H1 (cell line): ENCODE measurements around the gene INHBB. TPM values are rescaled to one million over a fixed set of nuclear protein-coding genes. Genes with fewer than 3 reads are reported as not detected.

Experiments
- CHD1 ChIP-seq: IDR thresholded peaks from 2 replicates; pipeline ENCODE4 v1.6.1; 2012; ENCODE audit warnings: low read depth, low read length, improper control_type of control experiment
- HDAC6 ChIP-seq: IDR thresholded peaks from one replicate; pipeline ENCODE4 v1.7.1; 2012; ENCODE audit warnings: low read depth, mild to moderate bottlenecking, inconsistent platforms, low read length, moderate library complexity
- RAD21 ChIP-seq, 2 experiments: IDR thresholded peaks in 1 of 2; conservative IDR thresholded peaks in 1 of 2; 2 replicates each; pipeline ENCODE4 v1.6.1; 2011; ENCODE audit warnings: low read depth in 2 of 2, low read length in 2 of 2, improper control_type of control experiment in 1 of 2, inconsistent platforms in 1 of 2, mild to moderate bottlenecking in 1 of 2, moderate library complexity in 1 of 2
- RFX5 ChIP-seq: IDR thresholded peaks from 2 replicates; pipeline ENCODE4 v1.6.1; 2011; ENCODE audit warnings: low read depth, low read length, improper control_type of control experiment, borderline replicate concordance
- RXRA ChIP-seq: IDR thresholded peaks from 2 replicates; pipeline ENCODE4 v1.6.1; 2011; ENCODE audit warnings: low read depth, mild to moderate bottlenecking, low read length, moderate library complexity; ENCODE audit not compliant: insufficient read depth
- polyA plus RNA-seq, 7 experiments: library from polyadenylated mRNA; depleted of rRNA in 3 of 7; stranded (reverse) in 5 of 7; unstranded in 2 of 7; fragments of >200 nt in 5 of 7; fragments of 200-250 nt in 2 of 7; gene quantifications; 1 replicate in 5 of 7; 2 replicates in 1 of 7; 4 replicates in 1 of 7; pipeline versions ENCODE4 v1.2.1 to v1.2.3, GENCODE V29; 2011 to 2013; ENCODE audit warnings: missing spikeins in 2 of 7, mixed read lengths in 2 of 7
- total RNA-seq: library from RNA; stranded (reverse); fragmentation: NEBNext Ultra II Directional; extraction: Animal tissue kit (Norgen Biotek cat#: 25700); gene quantifications from 2 replicates; pipeline ENCODE4 v1.2.1, GENCODE V29; 2021
- TF ChIP-seq, protein P1 (sequence below): IDR thresholded peaks from 2 replicates; pipeline ENCODE4 v1.6.1; 2012; ENCODE audit warnings: inconsistent platforms

The INHBB gene
- total and polyA plus RNA-seq, 2 of the 8 experiments (the other 6 are each of a cell fraction or from before 2014, with no cell fraction given): 0.30 to 0.32 TPM

DNA sequence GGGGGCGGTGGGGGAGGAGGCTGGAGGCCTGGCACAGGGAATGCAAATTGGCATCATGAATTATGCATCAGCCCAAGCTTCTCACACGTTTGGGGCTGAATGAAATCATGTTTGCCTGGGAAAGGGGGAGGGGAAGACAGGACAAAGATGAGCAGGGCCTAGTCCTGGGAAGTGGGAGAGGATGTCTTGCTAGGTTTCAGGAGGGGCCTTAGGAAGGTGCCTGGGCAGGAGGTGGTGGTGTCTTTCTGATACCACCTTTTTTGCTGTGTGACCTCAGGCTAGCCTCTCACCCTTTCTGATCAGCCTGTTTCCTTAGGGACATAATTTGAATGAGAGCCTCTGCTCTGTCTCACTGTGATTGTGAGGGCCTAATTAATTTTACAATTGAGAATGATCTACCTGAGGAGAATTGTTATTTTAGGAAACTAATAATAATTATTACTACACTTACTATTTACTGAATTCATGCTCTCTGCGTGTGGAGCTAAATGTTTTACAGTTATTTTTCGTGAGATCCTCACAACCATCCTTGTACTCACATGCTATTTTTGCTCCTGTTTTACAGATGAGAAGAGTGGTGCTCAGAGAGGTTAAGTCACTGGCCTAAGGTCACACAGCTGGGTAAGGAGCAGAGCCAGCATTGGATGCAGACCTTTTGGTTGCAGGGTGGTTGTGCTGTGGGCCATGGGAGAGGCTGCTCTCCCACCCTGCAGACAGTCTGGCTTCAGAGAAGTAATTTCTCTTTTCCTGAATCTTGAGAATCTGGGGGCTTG, 39.6 kb downstream of the INHBB start (continued):
- no peak for TF ChIP-seq RAD21 (IDR thresholded peaks at IDR 0.05 in 1 of 2, conservative IDR thresholded peaks at IDR 0.05 in 1 of 2; ENCODE audit: low read depth in 2 of 2, low read length in 2 of 2)
- TF ChIP-seq, protein P1, sequence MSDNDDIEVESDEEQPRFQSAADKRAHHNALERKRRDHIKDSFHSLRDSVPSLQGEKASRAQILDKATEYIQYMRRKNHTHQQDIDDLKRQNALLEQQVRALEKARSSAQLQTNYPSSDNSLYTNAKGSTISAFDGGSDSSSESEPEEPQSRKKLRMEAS: peak; percentile 13; the same call in 1 of the 2 replicates
- TF ChIP-seq HDAC6: no peak
- TF ChIP-seq CHD1: no peak
- no peak for TF ChIP-seq RXRA
- TF ChIP-seq RFX5: no peak
- TF ChIP-seq, all 59 proteins: peak for 4
